GM21737 (cell line): Measurements from ENCODE around the gene CASQ1.

Source experiments
- ATAC-seq: cut with Tn5 transposase; IDR thresholded peaks from one replicate; pipeline ENCODE4 v1.9.1; 2021; ENCODE audit warnings: mild to moderate bottlenecking, moderate library complexity; ENCODE audit not compliant: unreplicated experiment

CASQ1 gene

GRCh38 chr1:160189649-160190625 lies at the start of gene CASQ1:
Gene CASQ1 (plus strand): TSS chr1:160190575. CDS start chr1:160190752, 177 bp downstream.
- ATAC-seq: no peak

- no peak for ATAC-seq
These were observed 46.7 kb upstream of the CASQ1 start for GRCh38 chr1:160143695-160144094.

GRCh38 chr1:160144921-160145320 lies 45.5 kb upstream of the CASQ1 start:
- ATAC-seq: no peak

GRCh38 chr1:160146107-160146506 lies 44.3 kb upstream of the CASQ1 start:
- no peak for ATAC-seq

- no peak for ATAC-seq
These were observed 42.3 kb upstream of the CASQ1 start for GRCh38 chr1:160148121-160148520.

DNA sequence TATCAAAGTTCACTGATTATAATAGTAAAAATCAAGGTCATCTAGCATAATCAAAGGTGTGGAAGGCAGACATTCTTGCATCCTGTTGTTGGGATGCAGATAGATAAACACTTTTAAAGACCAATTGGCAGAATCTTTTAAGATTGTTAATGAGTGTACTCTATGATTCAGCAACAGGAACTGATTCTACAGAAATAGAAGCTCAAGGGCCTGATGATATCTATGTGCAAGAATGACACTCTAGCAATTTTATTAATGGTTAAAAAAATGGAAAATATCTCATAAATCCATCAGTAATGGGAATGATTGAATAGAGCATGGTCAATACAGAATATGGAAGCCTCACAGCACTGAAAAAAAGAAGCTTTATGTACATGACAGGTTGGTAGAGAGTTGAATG lies 41.1 kb upstream of the CASQ1 start:
- ATAC-seq: no peak

DNA sequence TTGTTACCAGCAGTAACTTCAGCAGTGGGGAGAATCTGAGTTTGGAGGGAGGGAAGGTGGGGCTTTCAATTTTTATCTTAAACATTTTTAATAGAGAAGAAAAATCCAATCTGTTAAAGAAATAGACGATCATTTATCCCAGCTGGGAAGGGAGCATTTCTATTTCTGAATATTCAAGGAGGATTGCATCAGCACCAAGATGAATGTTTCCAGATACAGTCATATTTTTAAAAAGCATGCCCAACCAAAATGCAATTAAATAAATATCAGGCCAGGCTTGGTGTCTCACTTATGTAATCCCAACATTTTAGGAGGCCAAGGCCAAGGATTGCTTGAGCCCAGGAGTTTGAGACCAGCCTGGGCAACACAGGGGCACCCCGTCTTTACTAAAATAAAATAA lies 40.7 kb upstream of the CASQ1 start:
- no peak for ATAC-seq

DNA sequence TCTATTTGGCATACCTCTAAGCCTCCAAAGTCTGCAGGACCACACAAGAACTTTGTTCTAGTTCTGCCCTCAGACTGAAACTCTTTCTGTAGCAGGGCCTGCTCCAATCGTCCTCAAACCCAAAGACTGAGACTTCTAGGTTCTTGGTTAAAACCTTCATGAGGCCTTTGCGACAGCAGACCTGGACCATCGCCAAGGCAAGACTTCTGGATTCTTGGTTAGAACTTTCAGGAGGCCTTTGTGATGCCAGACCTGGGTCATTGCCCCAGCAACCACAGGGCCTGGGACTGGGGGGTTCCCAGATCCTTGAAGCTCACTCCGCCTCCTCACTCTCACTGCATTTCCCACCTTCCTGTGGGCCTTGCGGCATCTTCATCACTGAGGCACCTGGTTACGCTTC lies 39.1 kb upstream of the CASQ1 start, which contains the start of gene ATP1A4:
ATP1A4 (plus strand) TSS at position 301 of the 400 bp plus-strand sequence. CDS start 438 bp downstream, outside the sequence.
- ATAC-seq: no peak

- ATAC-seq: no peak
These were observed 35.6 kb upstream of the CASQ1 start for GRCh38 chr1:160154790-160155189.

DNA sequence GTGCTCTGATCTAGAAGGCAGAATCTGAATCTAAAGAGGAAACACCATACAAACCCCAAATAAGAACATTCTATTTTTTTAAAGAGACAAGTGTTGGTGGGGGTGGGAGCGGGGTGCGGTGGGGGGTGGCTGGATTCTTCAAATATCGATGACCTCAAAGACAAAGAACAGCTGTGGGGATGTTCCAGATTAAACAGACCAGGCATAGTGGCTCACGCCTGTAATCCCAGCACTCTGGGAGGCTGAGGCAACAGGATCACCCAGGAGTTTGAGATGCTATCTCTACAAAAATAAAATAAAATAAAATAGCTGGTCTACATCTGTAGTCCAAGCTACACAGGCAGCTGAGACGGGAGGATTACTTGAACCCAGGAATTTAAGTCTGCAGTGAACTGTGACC lies 34.0 kb upstream of the CASQ1 start:
- no peak for ATAC-seq

- ATAC-seq: no peak
These were observed 33.2 kb upstream of the CASQ1 start for GRCh38 chr1:160157174-160157573.

DNA sequence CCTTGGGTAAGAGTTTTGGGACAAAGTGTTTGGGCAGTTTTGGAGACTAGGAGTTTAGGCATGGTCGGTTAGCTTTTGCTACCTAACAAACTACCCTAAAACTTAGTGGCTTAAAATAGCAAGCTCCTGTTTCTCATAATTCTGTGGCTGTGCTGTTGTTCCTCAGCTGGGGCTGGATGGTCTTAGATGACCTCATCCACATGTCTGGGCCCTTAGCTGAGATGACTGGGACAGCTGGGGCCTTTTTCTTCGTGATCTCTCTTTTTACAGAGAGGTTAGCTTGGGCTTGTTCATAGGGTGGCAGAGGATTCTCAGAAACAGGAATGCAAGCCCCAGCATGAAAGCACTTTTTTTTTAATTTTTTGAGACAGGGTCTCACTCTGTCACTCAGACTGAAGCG lies 32.3 kb upstream of the CASQ1 start:
- no peak for ATAC-seq

DNA sequence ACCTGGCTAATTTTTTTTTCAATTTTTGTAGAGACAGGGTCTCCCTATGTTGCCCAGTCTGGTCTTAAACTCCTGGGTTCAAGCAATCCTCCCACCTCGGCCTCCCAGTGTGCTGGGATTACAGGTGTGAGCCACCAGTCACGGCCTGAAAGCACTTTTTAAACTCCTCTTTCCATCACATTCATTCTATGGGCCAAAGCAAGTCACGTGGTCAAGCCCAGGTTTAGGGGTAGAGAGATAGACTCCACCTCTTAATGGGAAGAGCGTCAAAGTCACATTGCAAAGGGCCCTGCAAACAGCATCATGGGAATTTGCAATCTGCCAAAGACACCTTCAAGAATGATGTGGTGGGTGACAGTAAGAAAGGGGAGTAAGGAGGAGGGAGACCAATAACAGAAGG lies 31.8 kb upstream of the CASQ1 start:
- ATAC-seq: no peak

- ATAC-seq: no peak
These were observed 30.5 kb upstream of the CASQ1 start for GRCh38 chr1:160159846-160160245.

- no peak for ATAC-seq
These were observed 28.2 kb upstream of the CASQ1 start for GRCh38 chr1:160161965-160162705.

GRCh38 chr1:160162931-160163330 lies 27.4 kb upstream of the CASQ1 start:
- no peak for ATAC-seq

DNA sequence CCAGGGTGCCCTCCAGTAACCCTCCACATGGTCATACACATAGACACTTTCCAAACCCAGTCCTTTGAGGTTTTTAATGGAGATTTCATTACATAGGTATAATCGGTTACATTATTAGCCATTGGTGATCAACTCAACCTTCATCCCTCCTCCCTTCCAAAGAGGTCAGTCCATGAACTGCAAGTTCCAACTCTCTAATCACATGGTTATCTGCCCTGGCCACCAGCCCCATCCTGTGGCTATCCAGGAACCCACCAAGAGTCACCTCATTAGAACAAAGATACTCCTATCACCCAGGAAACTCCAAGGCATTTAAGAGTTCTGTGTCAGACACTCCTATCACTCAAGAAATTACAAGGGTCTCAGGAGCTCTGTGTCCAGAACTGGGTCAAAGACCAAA lies 26.8 kb upstream of the CASQ1 start:
- no peak for ATAC-seq

GRCh38 chr1:160164121-160164520 lies 26.3 kb upstream of the CASQ1 start:
- no peak for ATAC-seq

GRCh38 chr1:160166166-160166868 lies 24.1 kb upstream of the CASQ1 start:
- ATAC-seq: no peak

GRCh38 chr1:160167056-160167455 lies 23.3 kb upstream of the CASQ1 start:
- ATAC-seq: no peak

DNA sequence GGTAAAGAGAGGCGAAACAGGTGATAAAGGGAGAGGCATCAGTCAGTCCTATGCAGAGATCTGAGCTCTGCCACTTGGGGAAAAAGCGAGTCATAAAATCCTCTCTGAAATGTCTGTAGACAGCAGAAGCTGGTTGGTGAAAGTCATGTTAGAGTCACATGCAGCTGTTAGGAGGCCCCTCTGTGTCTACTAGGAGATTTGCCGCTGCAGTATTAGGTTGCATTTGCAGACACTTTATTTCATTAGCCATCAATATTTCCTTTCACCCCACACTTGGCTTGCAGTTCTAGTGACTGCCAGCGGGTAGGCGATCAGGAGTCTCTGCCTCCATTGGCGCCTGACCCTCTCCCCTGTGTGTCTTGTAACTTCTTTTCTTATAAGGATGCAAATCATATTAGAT lies 22.8 kb upstream of the CASQ1 start:
- ATAC-seq: no peak
